Occipital lobe (tissue), 2 donors: Measurements from ENCODE around the gene GTPBP6. TPM values are rescaled to one million over a fixed set of nuclear protein-coding genes. Genes with fewer than 3 reads are reported as not detected.
"Not testable (repeated sequence)": the region's sequence is repeated elsewhere in the genome, so short reads cannot be mapped to it uniquely, and the experiment has no call there.

Experiments used
- DNase-seq: peaks from one replicate; lab custom pipeline; 2025; lab: John Stamatoyannopoulos, UW
- total RNA-seq: library from RNA; depleted of rRNA; stranded (reverse); fragments of >200 nt; gene quantifications from one replicate; pipeline ENCODE4 v1.2.3, GENCODE V29; 2014

The GTPBP6 gene
- total RNA-seq, 1 donor from 2014 or later, result 15.0 TPM

GRCh38 chrX:317424-318067 is 1.1 kb downstream of the GTPBP6 start:
- no peak for DNase-seq

- no peak for DNase-seq
Observed at GRCh38 chrX:316351-317325, 2.0 kb downstream of the GTPBP6 start.

GRCh38 chrX:314781-315595 is 3.6 kb downstream of the GTPBP6 start:
- no peak for DNase-seq

- DNase-seq, result no peak
Observed at GRCh38 chrX:314049-314448, 4.5 kb downstream of the GTPBP6 start.

GRCh38 chrX:313546-313945 is 5.0 kb downstream of the GTPBP6 start:
- no peak for DNase-seq

DNA sequence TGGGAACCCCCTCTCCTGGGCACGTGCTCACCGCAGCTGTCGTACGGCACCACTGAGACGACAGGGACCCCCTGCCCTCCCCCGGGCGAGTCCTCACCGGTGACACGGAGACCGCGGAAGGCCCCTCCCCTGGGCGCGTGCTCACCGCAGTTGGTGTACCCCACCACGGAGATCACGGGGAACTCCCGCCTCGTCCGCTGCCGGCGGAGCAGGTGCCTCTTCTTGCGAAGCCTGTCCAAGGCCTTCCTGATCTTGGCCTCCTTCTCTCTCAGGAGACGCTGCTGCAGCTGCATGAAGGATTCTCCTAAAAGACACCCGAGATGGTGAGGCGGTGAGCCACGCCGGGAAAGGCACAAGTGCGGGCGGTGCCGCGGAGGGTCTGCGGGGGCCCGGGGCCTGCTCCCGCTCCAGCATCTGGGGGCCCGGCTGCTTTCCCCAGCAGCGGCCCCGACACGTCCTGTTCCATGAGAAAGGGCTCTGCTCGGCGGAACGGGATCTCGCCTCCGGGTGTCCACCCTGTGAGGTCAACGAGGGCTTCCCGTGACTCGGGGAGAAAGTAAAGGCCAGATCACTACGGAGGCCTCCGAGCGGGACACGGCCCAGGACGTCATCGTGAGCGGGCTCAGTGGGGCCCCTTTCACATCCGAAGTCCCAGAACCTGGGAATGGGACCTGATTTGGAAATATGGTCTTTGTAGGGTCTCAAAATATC is 5.8 kb downstream of the GTPBP6 start:
- DNase-seq, result no peak

GRCh38 chrX:311156-312129 is 7.2 kb downstream of the GTPBP6 start:
- no peak for DNase-seq

- DNase-seq, result no peak
Observed at GRCh38 chrX:310621-311155, 7.9 kb downstream of the GTPBP6 start.

DNA sequence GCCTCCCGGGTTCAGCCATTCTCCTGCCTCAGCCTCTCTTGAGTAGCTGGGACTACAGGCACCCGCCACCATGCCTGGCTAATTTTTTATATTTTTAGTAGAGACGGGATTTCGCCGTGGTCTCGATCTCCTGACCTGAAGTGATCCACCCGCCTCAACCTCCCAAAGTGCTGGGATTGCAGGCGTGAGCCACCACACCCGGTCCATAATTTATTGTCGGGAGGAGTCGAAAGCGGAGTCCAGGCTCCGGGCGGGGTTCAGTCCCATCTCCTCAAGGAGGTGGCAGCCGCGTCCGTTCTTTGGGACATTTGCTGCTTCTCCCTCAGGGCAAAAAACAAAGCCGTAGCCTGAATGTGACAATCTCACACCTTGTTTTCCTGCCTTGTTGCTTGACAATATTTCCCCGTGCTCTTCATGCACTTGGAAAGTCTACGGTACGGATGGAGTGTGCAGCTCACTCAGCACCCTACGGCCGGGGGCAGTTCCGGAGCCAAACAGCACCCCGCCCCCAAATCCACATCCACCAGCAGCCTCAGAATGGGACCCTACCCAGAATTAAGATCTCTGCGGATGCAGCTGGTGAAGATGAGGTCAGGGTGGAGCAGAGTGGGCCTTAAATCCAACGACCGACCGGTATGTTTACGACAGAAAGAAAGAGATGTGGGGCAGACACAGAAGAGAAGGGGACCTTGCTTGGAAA is 9.6 kb downstream of the GTPBP6 start:
- DNase-seq, result no peak

- DNase-seq, result no peak
Observed at GRCh38 chrX:307261-308111, 11.1 kb downstream of the GTPBP6 start.

GRCh38 chrX:306614-307251 is 11.9 kb downstream of the GTPBP6 start:
- not testable (repeated sequence) for DNase-seq

GRCh38 chrX:305781-306613 is 12.6 kb downstream of the GTPBP6 start:
- not testable (repeated sequence) for DNase-seq

- DNase-seq, result no peak
Observed at GRCh38 chrX:302975-303374, 15.6 kb downstream of the GTPBP6 start.

- no peak for DNase-seq
Observed at GRCh38 chrX:300334-300733, 18.3 kb downstream of the GTPBP6 start.

GRCh38 chrX:298993-299392 is 19.6 kb downstream of the GTPBP6 start:
- no peak for DNase-seq

- no peak for DNase-seq
Observed at GRCh38 chrX:295136-295535, 23.5 kb downstream of the GTPBP6 start.
